ENCODE data around the gene TRDN.

DNA sequence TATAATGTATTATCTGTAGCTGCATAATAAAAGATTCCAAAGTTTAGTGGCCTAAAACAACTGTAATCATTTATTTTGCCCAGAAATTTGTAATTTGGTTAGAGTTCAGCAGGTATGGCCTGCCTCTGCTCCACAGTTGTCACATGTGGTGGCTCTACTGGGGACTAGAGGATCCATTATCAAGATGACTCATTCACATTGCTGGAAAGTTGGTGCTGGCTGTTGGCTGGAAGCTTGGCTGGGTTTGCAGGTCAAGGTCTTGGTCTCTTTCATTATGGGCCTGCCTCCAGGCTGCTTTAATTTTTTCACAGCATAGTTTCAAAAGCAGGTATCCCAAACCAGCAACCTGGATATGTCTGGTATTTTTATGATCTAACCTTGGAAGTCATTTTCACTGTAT lies 17.6 kb downstream of the TRDN start:
- TF ChIP-seq POLR2A (IDR thresholded peaks at IDR 0.05; ENCODE audit: low read length) (no peak), GATA1 (IDR thresholded peaks at IDR 0.05; ENCODE audit: low read depth, low read length) (no peak)

Data from erythroblast (primary cell).